GM12891 (cell line): Measurements from ENCODE around the gene TRIO.

Experiments used
- PAX5 ChIP-seq: IDR thresholded peaks from 2 replicates; pipeline ENCODE4 v1.6.1; 2011; ENCODE audit warnings: low read length, moderate library complexity, mild to moderate bottlenecking; ENCODE audit not compliant: insufficient read depth, severe bottlenecking
- POLR2A ChIP-seq: IDR thresholded peaks from 2 replicates; pipeline ENCODE4 v1.6.1; 2011; ENCODE audit warnings: low read depth, low read length, control low read depth
- POLR2AphosphoS5 ChIP-seq: IDR thresholded peaks from 2 replicates; pipeline ENCODE4 v1.6.1; 2011; ENCODE audit warnings: low read depth, low read length, control low read depth
- POU2F2 ChIP-seq: IDR thresholded peaks from 2 replicates; pipeline ENCODE4 v1.6.1; 2011; ENCODE audit warnings: low read depth, mild to moderate bottlenecking, control low read depth, low read length, moderate library complexity
- SPI1 ChIP-seq: IDR thresholded peaks from 2 replicates; pipeline ENCODE4 v1.6.1; 2011; ENCODE audit warnings: low read depth, low read length, control low read depth
- TAF1 ChIP-seq: IDR thresholded peaks from 2 replicates; pipeline ENCODE4 v1.6.1; 2011; ENCODE audit warnings: low read depth, low read length, control low read depth

DNA sequence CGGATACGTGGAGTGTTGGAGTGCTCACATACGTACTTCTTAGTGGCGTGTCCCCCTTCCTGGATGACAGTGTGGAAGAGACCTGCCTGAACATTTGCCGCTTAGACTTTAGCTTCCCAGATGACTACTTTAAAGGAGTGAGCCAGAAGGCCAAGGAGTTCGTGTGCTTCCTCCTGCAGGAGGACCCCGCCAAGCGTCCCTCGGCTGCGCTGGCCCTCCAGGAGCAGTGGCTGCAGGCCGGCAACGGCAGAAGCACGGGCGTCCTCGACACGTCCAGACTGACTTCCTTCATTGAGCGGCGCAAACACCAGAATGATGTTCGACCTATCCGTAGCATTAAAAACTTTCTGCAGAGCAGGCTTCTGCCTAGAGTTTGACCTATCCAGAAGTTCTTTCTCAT lies 364.9 kb downstream of the TRIO start:
- TF ChIP-seq SPI1, result no peak
- TF ChIP-seq POLR2AphosphoS5, result no peak
- no peak for TF ChIP-seq POU2F2
- TF ChIP-seq POLR2A, result no peak
- TF ChIP-seq PAX5, result no peak
- no peak for TF ChIP-seq TAF1
